HepG2 (cell line): Measurements from ENCODE around the gene PTPRN. TPM values are rescaled to one million over a fixed set of nuclear protein-coding genes. Genes with fewer than 3 reads are reported as not detected.

ENCODE experiments used
- ARID5B ChIP-seq: IDR thresholded peaks from 2 replicates; pipeline ENCODE4 v1.4.0; 2020; ENCODE audit warnings: mild to moderate bottlenecking, missing genetic modification reagents
- GLMP ChIP-seq: sonication (generic); formaldehyde crosslinking; IDR thresholded peaks from 2 replicates; pipeline ENCODE4 v1.9.0; 2021; ENCODE audit warnings: missing genetic modification reagents, mild to moderate bottlenecking, borderline replicate concordance
- MTF2 ChIP-seq: sonication (generic); formaldehyde crosslinking; IDR thresholded peaks from 2 replicates; pipeline ENCODE4 v1.5.0; 2020; ENCODE audit warnings: missing genetic modification reagents, borderline replicate concordance
- NAIF1 ChIP-seq: sonication (generic); formaldehyde crosslinking; IDR thresholded peaks from 2 replicates; pipeline ENCODE4 v1.5.0; 2020; ENCODE audit warnings: mild to moderate bottlenecking, missing genetic modification reagents, borderline replicate concordance
- NCOR1 ChIP-seq: fragments of 200-600 bp; sonication (generic); IDR thresholded peaks from 2 replicates; pipeline ENCODE4 v1.7.0; 2017; ENCODE audit warnings: antibody characterized with exemption, low read length, borderline replicate concordance
- NFKBIZ ChIP-seq: IDR thresholded peaks from 2 replicates; pipeline ENCODE4 v1.6.1; 2018; ENCODE audit warnings: missing genetic modification reagents, missing compliant biosample characterization
- NFYC ChIP-seq: IDR thresholded peaks from 2 replicates; pipeline ENCODE4 v1.6.1; 2016; ENCODE audit warnings: missing genetic modification reagents, missing compliant biosample characterization
- NPAS2 ChIP-seq: sonication (generic); formaldehyde crosslinking; IDR thresholded peaks from 2 replicates; pipeline ENCODE4 v1.8.0; 2022; ENCODE audit warnings: mild to moderate bottlenecking, missing genetic modification reagents, borderline replicate concordance
- PLRG1 ChIP-seq: fragments of 450-650 bp; conservative IDR thresholded peaks from 2 replicates; pipeline ENCODE4 v1.6.1; 2016
- RFX5 ChIP-seq: IDR thresholded peaks from 2 replicates; pipeline ENCODE4 v1.6.1; 2011; ENCODE audit warnings: low read depth, low read length, improper control_type of control experiment
- SCMH1 ChIP-seq: sonication (generic); formaldehyde crosslinking; IDR thresholded peaks from 2 replicates; pipeline ENCODE4 v1.9.0; 2021; ENCODE audit warnings: missing genetic modification reagents, mild to moderate bottlenecking, borderline replicate concordance
- SP5 ChIP-seq: IDR thresholded peaks from 2 replicates; pipeline ENCODE4 v1.6.1; 2016; ENCODE audit warnings: low read depth, borderline replicate concordance
- TCF7 ChIP-seq: sonication (generic); IDR thresholded peaks from 2 replicates; pipeline ENCODE4 v1.6.1; 2016; ENCODE audit warnings: antibody characterized with exemption, low read depth
- ZFP37 ChIP-seq: sonication (generic); formaldehyde crosslinking; IDR thresholded peaks from 2 replicates; pipeline ENCODE4 v1.4.0; 2020; ENCODE audit warnings: missing genetic modification reagents, borderline replicate concordance
- ZFP41 ChIP-seq: sonication (generic); formaldehyde crosslinking; IDR thresholded peaks from 2 replicates; pipeline ENCODE4 v1.4.0; 2020; ENCODE audit warnings: mild to moderate bottlenecking, missing genetic modification reagents, borderline replicate concordance
- ZNF292 ChIP-seq: sonication (generic); formaldehyde crosslinking; IDR thresholded peaks from 2 replicates; pipeline ENCODE4 v1.8.1; 2022; ENCODE audit warnings: mild to moderate bottlenecking, low read depth, missing genetic modification reagents, borderline replicate concordance
- ZNF317 ChIP-seq: sonication (generic); formaldehyde crosslinking; IDR thresholded peaks from 2 replicates; pipeline ENCODE4 v1.5.0; 2020; ENCODE audit warnings: mild to moderate bottlenecking, missing genetic modification reagents
- ZNF367 ChIP-seq: sonication (generic); formaldehyde crosslinking; IDR thresholded peaks from 2 replicates; pipeline ENCODE4 v1.4.0; 2020; ENCODE audit warnings: missing genetic modification reagents, borderline replicate concordance
- ZNF512 ChIP-seq: sonication (generic); formaldehyde crosslinking; IDR thresholded peaks from 2 replicates; pipeline ENCODE4 v1.4.0; 2020; ENCODE audit warnings: mild to moderate bottlenecking, missing genetic modification reagents
- ZNF567 ChIP-seq: sonication (generic); formaldehyde crosslinking; IDR thresholded peaks from 2 replicates; pipeline ENCODE4 v1.8.1; 2023; ENCODE audit warnings: mild to moderate bottlenecking, missing genetic modification reagents, borderline replicate concordance
- ZNF577 ChIP-seq: sonication (generic); formaldehyde crosslinking; IDR thresholded peaks from 2 replicates; pipeline ENCODE4 v1.4.0; 2020; ENCODE audit warnings: mild to moderate bottlenecking, low read depth, missing genetic modification reagents, borderline replicate concordance
- ZNF784 ChIP-seq: sonication (generic); formaldehyde crosslinking; IDR thresholded peaks from 2 replicates; pipeline ENCODE4 v1.5.1; 2020; ENCODE audit warnings: missing genetic modification reagents, mild to moderate bottlenecking, borderline replicate concordance
- polyA plus RNA-seq, 8 experiments: library from polyadenylated mRNA; depleted of rRNA in 3 of 8; stranded (reverse) in 7 of 8; unstranded in 1 of 8; fragments of >200 nt; fragmentation: Illumina TruSeq in 4 of 8; extraction: Trizol in 4 of 8; gene quantifications; 2 replicates each; pipeline versions ENCODE4 v1.2.1 to v1.2.3, GENCODE V29; 2011 to 2016; ENCODE audit warnings: low read depth in 4 of 8, missing spikeins in 1 of 8, mixed read lengths in 1 of 8; ENCODE audit not compliant: insufficient read depth in 1 of 8
- total RNA-seq, 5 experiments: library from RNA; depleted of rRNA; stranded (reverse); fragments of >200 nt; fragmentation: Illumina TruSeq; extraction: Trizol; gene quantifications; 2 replicates each; pipeline ENCODE4 v1.2.3, GENCODE V29; 2016; ENCODE audit warnings: low read depth in 1 of 5

Gene PTPRN
- total and polyA plus RNA-seq, 2 of the 13 experiments (the other 11 are each of a cell fraction or from before 2014, with no cell fraction given) = 0.26 TPM; not detected in 1

- TF ChIP-seq GLMP (CRISPR knock-in tag) (no peak), ZNF512 (CRISPR knock-in tag) (no peak), ARID5B (CRISPR knock-in tag) (no peak; the same call in 1 of the 2 replicates), ZNF367 (0 out of 2 replicates have a peak, but pooled peaks have one; percentile 23), ZNF292 (no peak), ZNF577 (no peak), NPAS2 (CRISPR knock-in tag) (no peak), ZNF784 (CRISPR knock-in tag) (0 out of 2 replicates have a peak, but pooled peaks have one; percentile 31), SP5 (peak; percentile 62; the same call in 1 of the 2 replicates), NFYC (CRISPR knock-in tag) (no peak), ZNF317 (CRISPR knock-in tag) (peak; percentile 57; the same call in 1 of the 2 replicates), SCMH1 (CRISPR knock-in tag) (no peak), MTF2 (peak; percentile 70; the same call in 1 of the 2 replicates), NAIF1 (CRISPR knock-in tag) (no peak), NCOR1 (no peak), TCF7 (no peak), PLRG1 (no peak), RFX5 (no peak), NFKBIZ (CRISPR knock-in tag) (peak; percentile 21; the same call in 1 of the 2 replicates), ZFP41 (CRISPR knock-in tag) (no peak; the same call in 1 of the 2 replicates), ZFP37 (0 out of 2 replicates have a peak, but pooled peaks have one; percentile 4), ZNF567 (CRISPR knock-in tag) (no peak)
Measured at GRCh38 chr2:219253753-219254589, 55.2 kb downstream of the PTPRN start, which contains the start of gene TUBA4A (continued).
